Fibroblast of mammary gland (primary cell): ENCODE data around the gene PLSCR5.

Source experiments
- DNase-seq: peaks from one replicate; pipeline ENCODE4 v3.0.0-alpha.2; 2010; ENCODE audit warnings: low read depth
- H3K4me3 ChIP-seq: 2 replicates; pipeline ENCODE4 v1.5.1; 2011; ENCODE audit warnings: low read depth, mild to moderate bottlenecking, low read length, moderate library complexity; ENCODE audit not compliant: control insufficient read depth
- TF ChIP-seq, protein P1 (sequence below): conservative IDR thresholded peaks from 2 replicates; pipeline ENCODE4 v1.5.1; 2011; ENCODE audit warnings: low read depth, low read length, inconsistent platforms; ENCODE audit not compliant: control insufficient read depth, insufficient read depth

The PLSCR5 gene

GRCh38 chr3:146605106-146605505 lies at the start of gene PLSCR5:
TSS of gene PLSCR5 (minus strand) at chr3:146605346. CDS start at chr3:146605212, 134 bp downstream.
- no peak for DNase-seq
- TF ChIP-seq, protein P1, sequence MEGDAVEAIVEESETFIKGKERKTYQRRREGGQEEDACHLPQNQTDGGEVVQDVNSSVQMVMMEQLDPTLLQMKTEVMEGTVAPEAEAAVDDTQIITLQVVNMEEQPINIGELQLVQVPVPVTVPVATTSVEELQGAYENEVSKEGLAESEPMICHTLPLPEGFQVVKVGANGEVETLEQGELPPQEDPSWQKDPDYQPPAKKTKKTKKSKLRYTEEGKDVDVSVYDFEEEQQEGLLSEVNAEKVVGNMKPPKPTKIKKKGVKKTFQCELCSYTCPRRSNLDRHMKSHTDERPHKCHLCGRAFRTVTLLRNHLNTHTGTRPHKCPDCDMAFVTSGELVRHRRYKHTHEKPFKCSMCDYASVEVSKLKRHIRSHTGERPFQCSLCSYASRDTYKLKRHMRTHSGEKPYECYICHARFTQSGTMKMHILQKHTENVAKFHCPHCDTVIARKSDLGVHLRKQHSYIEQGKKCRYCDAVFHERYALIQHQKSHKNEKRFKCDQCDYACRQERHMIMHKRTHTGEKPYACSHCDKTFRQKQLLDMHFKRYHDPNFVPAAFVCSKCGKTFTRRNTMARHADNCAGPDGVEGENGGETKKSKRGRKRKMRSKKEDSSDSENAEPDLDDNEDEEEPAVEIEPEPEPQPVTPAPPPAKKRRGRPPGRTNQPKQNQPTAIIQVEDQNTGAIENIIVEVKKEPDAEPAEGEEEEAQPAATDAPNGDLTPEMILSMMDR = no peak
- no peak within 1 kb of the TSS for H3K4me3 ChIP-seq

GRCh38 chr3:146653978-146654377 lies 48.8 kb upstream of the PLSCR5 start:
- DNase-seq = no peak
- H3K4me3 ChIP-seq = no peak overlapping the region
- TF ChIP-seq, protein P1 = no peak

- DNase-seq = no peak
- H3K4me3 ChIP-seq = no peak overlapping the region
- TF ChIP-seq, protein P1 = no peak
Observed at GRCh38 chr3:146650691-146651442, 45.7 kb upstream of the PLSCR5 start.

GRCh38 chr3:146646261-146646660 lies 41.1 kb upstream of the PLSCR5 start:
- no peak overlapping the region for H3K4me3 ChIP-seq
- DNase-seq = no peak
- TF ChIP-seq, protein P1 = no peak

- peak; percentile 61 for DNase-seq
- no peak overlapping the region for H3K4me3 ChIP-seq
- TF ChIP-seq, protein P1 = peak; percentile 68
Observed at GRCh38 chr3:146640955-146641867, 36.1 kb upstream of the PLSCR5 start.

DNA sequence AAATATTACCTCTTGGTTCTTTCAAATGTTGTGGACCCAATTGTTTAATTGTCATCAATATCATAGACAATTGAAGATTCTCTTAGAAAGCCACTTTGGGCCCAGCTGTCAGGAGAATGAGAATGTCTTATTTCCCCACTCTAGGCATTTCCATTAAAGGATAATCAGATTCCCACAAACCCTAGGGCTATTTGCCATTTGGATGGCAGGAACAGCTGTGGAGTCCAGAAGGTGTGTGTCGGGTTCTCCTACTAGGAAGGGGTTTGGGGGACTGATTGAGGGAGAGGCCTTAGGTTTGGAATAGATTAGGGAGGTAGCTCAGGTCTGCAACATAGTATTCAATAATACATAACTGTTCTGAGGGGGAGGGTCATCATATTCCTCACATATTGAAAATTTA lies 35.2 kb upstream of the PLSCR5 start:
- H3K4me3 ChIP-seq = no peak overlapping the region
- DNase-seq = no peak
- TF ChIP-seq, protein P1 = no peak
